HEK293 (cell line): Measurements from ENCODE around the gene NRG2.

Experiments
- CTCF ChIP-seq: fragments of 450-650 bp; formaldehyde crosslinking; IDR thresholded peaks from 2 replicates; pipeline ENCODE4 v1.5.1; 2016; ENCODE audit warnings: missing biosample characterization, missing genetic modification characterization
- MYNN ChIP-seq: fragments of 450-650 bp; formaldehyde crosslinking; IDR thresholded peaks from 2 replicates; pipeline ENCODE4 v1.5.1; 2016; ENCODE audit warnings: missing biosample characterization, missing genetic modification characterization, borderline replicate concordance
- ZBTB7A ChIP-seq: fragments of 450-650 bp; formaldehyde crosslinking; IDR thresholded peaks from 2 replicates; pipeline ENCODE4 v1.5.1; 2016; ENCODE audit warnings: low read depth, missing biosample characterization, missing genetic modification characterization
- ZNF239 ChIP-seq: fragments of 450-650 bp; formaldehyde crosslinking; IDR thresholded peaks from 2 replicates; pipeline ENCODE4 v1.5.1; 2016; ENCODE audit warnings: missing biosample characterization, missing genetic modification characterization
- ZNF555 ChIP-seq: fragments of 450-650 bp; formaldehyde crosslinking; conservative IDR thresholded peaks from 2 replicates; pipeline ENCODE4 v1.5.1; 2017; ENCODE audit warnings: missing biosample characterization, mild to moderate bottlenecking, missing genetic modification characterization, inconsistent platforms
- TF ChIP-seq, protein P1 (sequence below): fragments of 450-650 bp; formaldehyde crosslinking; IDR thresholded peaks from 2 replicates; pipeline ENCODE4 v1.5.1; 2016; ENCODE audit warnings: missing biosample characterization, missing genetic modification characterization

- TF ChIP-seq ZNF239 (tag by site-specific recombination) (no peak), ZBTB7A (tag by site-specific recombination) (no peak), CTCF (no peak), ZNF555 (tag by site-specific recombination) (no peak), MYNN (tag by site-specific recombination) (no peak)
- TF ChIP-seq, protein P1, sequence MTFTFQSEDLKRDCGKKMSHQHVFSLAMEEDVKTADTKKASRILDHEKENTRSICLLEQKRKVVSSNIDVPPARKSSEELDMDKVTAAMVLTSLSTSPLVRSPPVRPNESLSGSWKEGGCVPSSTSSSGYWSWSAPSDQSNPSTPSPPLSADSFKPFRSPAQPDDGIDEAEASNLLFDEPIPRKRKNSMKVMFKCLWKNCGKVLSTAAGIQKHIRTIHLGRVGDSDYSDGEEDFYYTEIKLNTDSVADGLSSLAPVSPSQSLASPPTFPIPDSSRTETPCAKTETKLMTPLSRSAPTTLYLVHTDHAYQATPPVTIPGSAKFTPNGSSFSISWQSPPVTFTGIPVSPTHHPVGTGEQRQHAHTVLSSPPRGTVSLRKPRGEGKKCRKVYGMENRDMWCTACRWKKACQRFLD (tag by site-specific recombination), result no peak
These were observed 86.8 kb downstream of the NRG2 start for GRCh38 chr5:139956342-139956741.
